CD4-positive, alpha-beta T cell treated with Interferon alpha-2 for 1 hour (primary cell): ENCODE measurements around the gene PAIP1.
"Not testable (repeated sequence)": the region's sequence is repeated elsewhere in the genome, so short reads cannot be mapped to it uniquely, and the experiment has no call there.

Experiments used
- DNase-seq, 2 donors: peaks; one replicate each; pipeline ENCODE4 v3.0.0-alpha.2; 2020 to 2022

PAIP1 gene

DNA sequence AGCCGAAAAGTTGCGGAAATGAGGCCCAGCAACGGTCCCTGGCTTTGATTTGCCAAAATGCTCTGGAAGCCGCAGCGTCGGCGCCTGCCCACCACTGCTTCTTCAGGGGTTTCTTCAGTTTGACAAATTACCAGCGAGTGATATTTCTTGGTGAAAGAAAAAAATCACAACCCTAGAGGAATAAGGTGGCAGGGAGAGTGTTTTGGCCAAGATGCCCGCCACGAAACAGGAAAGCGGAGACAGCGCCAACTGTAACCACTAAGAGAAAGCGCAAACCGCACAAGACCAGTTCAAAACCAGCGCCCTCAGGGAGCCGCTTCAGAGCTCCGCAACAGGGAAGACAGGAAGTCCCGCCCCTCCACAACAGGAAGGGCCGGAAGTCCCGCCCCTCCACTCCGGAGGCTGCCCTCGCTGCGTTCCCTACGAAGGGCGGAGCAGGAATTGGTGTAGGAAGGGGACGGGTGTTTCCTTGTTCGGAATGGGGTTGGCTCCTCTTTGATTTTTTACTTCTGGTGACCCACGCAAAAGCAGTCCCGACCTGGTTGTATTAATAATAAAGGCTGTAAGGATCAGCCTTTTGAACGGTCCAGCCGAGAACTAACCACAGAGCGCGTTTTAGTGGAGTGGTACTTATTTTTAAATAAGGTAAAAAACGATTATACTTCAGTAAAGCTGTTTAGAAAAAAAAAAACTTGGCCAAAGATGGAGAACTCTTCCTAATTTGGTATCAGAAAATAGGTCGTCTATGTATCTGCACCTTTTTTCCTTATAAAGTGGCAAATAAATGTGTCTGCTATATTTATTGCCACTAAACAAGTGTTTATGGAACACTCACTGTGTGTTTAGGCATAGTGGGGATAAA is 41.8 kb downstream of the PAIP1 start, which contains the start of gene C5orf34:
Gene C5orf34, minus strand, starts transcription at position 333 of the 862 bp plus-strand sequence. CDS start 5,809 bp downstream, outside the sequence.
- peak; percentile 92 to 94 for DNase-seq

GRCh38 chr5:43514471-43514815 is 42.4 kb downstream of the PAIP1 start:
- DNase-seq, result no peak

DNA sequence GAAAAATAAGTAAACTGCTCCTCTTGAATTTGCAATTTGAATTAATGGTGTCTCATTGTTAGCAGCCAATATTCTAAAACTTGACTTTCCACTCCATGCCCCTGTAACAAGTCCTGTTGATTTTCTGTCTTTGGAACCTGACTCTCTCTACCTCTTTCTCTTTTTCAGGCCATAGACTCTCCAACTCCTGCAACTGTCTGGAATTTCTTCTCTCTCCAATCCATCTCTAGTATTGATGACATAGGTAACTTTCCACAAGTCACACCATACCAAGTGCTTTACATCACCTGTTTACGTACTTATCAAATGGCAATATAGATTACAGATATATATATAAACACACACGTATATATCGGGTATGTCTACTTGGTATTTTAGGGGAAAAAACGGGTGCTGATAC is 42.9 kb downstream of the PAIP1 start:
- no peak for DNase-seq

GRCh38 chr5:43511062-43511461 is 45.8 kb downstream of the PAIP1 start:
- not testable (repeated sequence) for DNase-seq

DNA sequence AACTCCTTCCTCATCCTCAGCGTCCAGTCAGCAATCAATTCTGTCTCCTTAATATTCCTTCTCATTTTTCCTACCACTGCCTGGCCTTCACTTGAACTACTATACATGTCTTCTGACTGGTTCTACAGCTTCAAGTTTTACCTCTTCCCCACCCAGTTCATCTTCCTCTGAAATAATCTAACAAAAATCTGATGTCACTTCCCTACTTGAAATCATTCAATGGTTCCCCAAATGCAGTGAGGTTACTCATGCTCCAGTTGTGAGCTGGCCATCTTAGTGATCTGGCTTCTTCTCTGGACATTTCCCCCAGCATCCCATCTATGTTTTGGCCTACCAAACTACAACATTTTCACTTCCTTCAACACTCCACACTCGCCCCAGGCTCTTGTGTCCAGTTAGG is 58.3 kb downstream of the PAIP1 start:
- DNase-seq, result no peak

DNA sequence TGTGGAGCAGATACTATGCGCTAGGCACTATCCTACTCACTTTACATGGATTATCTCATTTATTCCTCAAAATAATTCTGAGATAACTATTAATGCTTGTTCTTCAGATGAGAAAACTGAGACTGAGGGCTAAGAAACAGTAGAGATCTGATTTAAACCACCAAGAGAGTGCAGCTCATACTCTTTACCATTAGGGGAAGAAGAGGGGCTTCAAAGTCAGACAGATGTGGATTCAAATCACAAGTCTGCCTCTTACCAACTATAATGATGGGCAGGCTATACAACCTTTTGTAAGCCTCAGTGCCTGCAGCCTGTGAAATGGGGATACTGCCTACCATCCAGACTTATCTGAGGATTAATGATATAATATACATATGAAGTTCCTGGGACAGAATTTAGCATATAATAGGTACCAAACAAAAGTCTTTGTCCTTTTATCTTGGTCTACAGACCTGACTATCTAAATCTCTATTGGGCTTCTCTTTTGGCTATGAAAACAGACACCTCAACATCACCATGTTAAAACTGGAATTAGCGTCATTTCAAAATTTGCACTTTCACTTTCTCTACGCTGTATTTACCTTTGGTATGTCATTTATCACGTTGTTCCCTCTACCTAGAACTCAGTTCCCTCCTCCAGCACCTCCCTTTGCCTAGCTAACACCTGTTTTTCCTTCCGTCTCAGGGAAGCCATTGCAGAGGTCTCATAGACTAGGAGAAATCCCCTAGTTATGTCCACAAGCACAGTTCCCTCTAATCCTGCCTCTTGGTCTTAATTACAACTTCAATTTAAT is 59.4 kb downstream of the PAIP1 start:
- no peak for DNase-seq

- no peak for DNase-seq
These were observed 65.6 kb downstream of the PAIP1 start for GRCh38 chr5:43491326-43491725.

DNA sequence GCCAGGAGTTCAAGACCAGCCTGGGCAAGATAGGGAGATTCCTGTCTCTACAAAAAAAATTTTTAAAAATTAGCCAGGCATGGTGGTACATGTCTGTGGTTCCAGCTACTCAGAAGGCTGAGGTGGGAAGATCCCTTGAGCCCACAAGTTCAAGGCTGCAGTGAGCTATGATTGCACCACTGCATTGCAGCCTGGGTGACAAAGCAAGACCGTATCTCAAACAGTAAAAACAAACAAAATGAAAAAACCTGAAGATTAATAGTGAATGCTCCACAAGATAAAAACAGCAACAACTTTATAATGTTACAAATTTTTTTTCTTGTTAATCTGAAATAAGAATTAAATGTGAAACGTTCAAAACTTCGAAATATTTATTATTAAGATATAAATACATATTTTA is 70.5 kb downstream of the PAIP1 start:
- no peak for DNase-seq

- no peak for DNase-seq
These were observed 71.5 kb downstream of the PAIP1 start for GRCh38 chr5:43485406-43485805.

- peak; percentile 85 to 89 for DNase-seq
These were observed 72.6 kb downstream of the PAIP1 start for GRCh38 chr5:43484106-43484849.

GRCh38 chr5:43483298-43484105 is 73.4 kb downstream of the PAIP1 start, which contains the start of gene TMEM267:
TMEM267 (minus strand) TSS chr5:43483865; CDS start chr5:43453969, 29,896 bp downstream.
- DNase-seq, result peak; percentile 88 to 91

DNA sequence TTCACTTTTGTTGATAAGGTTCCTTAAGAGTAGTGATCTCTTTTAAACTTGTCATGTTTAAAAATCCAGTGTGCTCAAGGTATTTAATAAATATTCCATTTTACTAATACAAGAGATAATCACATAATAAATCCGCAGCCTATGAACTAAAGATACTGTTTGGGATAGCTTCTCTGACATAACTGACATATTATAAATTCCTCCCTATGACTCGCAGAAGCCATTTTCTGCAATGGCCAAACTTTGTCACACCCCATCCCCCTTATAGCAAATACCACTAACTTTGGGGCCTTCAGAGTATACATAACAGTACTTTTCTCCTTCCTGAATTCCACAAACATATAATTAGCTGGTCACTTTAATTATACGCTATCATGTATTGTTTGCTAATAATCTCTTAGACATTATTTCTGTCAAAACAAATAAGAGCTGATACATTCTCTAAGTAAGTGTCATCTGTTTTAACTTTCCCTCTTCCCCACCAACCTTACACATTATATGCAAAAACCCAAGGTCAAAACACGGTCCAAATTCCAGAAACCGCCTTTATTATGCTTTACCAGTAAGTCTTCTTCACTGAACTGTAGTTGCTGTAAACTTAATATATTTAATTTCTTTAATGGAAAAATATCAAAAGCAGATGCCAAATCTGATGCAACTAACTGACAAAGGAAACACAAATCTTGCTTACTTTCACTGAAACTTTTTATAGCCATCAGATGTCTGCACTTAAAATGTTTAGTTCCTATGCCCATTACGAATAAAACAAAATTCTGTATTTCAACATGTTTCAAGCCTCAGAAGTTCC is 74.2 kb downstream of the PAIP1 start:
- DNase-seq, result no peak
